D721Med (cell line): ENCODE results near the gene APLF.

Experiments
- DNase-seq: peaks from one replicate; pipeline ENCODE4 v3.0.0; 2011; ENCODE audit warnings: low spot score; ENCODE audit not compliant: insufficient read length
- FAIRE-seq: peaks from 2 replicates; lab custom pipeline; 2011; peaks lifted over from hg19 to GRCh38; lab: Jason Lieb, UNC
- CTCF ChIP-seq: IDR thresholded peaks from 2 replicates; pipeline ENCODE4 v1.5.1; 2012; ENCODE audit warnings: mild to moderate bottlenecking, control low read depth; ENCODE audit not compliant: insufficient read depth; ENCODE audit errors: missing control alignments

APLF gene

GRCh38 chr2:68432696-68433658 lies 34.4 kb upstream of the APLF start:
- TF ChIP-seq CTCF, result no peak

GRCh38 chr2:68434981-68435380 lies 32.4 kb upstream of the APLF start:
- no peak for TF ChIP-seq CTCF
- no peak for FAIRE-seq
- DNase-seq, result no peak

More at GRCh38 chr2:68432696-68433658, 34.4 kb upstream of the APLF start:
- DNase-seq (no peak), FAIRE-seq (no peak)

GRCh38 chr2:68435615-68436014 lies 31.8 kb upstream of the APLF start:
- DNase-seq (no peak), FAIRE-seq (no peak)
- TF ChIP-seq CTCF, result no peak

- no peak for DNase-seq
- TF ChIP-seq CTCF, result no peak
- FAIRE-seq, result no peak
Observed at GRCh38 chr2:68436270-68436669, 31.1 kb upstream of the APLF start.

GRCh38 chr2:68438455-68439303 lies 28.7 kb upstream of the APLF start:
- DNase-seq, result no peak
- FAIRE-seq, result no peak
- TF ChIP-seq CTCF, result no peak

GRCh38 chr2:68441179-68441993 lies 26.0 kb upstream of the APLF start:
- DNase-seq, result peak; percentile 16
- peak; percentile 90 for FAIRE-seq
- TF ChIP-seq CTCF, result peak; percentile 94
